Measurements from ENCODE around the gene SLC15A3.
"Not testable (repeated sequence)": the region's sequence is repeated elsewhere in the genome, so short reads cannot be mapped to it uniquely, and the experiment has no call there.

The SLC15A3 gene

DNA sequence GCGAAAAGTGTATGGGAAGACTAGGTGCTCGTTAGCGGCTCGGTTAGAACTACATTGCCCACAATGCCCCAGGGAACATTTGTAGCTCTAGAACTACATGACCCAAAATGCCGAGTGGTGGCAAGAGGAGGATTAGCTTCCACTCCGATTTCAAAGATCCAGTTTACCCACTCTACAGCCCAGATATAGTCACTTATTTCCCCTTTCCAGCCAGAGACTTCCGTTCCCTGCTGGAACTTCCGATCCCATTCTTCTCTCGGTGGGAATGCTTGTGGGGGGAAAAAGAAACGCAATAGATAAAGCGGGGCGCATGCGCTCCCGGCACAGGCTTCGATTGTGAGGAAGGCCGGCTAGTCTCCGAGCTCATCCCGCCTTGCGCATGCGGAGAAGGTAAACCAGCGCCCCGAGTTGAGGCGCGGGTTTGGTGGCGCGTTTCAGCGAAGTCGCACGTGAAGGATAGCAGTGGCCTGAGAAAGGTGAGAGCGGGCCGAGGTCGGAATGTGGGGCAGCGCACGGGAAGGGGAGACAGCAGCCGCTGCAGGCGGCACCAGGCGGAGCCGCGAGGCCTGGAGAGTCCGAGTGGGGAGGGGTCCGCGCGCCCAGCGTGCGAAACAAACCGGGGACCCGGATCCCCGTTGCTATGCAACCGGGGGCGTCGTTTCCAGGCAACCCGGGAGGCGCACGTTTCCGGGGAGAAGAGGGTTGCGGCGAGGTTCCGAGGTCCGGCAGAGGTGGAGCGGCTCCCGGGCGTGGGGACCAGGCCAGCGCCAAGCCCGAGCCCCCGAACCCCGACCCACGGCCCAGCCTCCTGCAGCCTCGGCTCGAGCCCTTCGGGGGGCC is 38.0 kb downstream of the SLC15A3 start, which contains the start of gene TMEM109:
Gene TMEM109, plus strand, starts transcription at position 366 of the 840 bp plus-strand sequence. CDS start 5,536 bp downstream, outside the sequence.
- peak; percentile 97 for DNase-seq

DNA sequence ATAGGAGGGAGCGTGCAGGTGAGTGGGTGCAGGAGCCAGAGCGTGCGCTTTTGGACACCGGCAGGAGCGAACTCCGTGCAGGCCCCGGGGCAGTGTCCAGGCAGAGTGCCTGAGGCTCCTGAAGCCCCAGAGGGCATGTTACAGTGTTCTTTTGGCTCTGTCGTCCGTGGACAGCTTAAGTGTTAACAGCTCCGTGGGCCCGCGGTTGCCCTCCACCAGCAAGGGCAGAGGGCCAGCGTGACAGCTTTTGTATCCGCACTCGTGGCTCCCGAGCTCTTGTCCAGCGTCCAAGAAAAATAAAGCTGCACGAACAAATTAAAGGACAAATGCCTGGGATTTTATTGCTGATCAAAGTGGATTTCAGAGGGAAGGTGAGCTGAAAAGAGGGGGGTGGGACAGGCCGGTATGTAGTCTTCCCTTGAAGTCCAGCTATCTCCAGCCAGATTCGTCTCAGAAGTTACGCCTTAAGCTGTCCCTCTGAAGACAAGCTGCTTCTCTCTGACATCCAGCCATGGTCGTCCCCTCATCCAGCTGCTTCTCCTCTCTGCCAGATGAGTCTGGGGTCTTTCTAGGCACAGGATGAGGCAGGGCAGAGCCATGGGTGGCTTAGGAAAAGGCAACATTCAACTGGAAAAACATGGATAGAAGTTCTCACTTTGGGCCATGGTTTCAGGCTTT is 39.0 kb downstream of the SLC15A3 start:
- DNase-seq: peak; percentile 45

DNA sequence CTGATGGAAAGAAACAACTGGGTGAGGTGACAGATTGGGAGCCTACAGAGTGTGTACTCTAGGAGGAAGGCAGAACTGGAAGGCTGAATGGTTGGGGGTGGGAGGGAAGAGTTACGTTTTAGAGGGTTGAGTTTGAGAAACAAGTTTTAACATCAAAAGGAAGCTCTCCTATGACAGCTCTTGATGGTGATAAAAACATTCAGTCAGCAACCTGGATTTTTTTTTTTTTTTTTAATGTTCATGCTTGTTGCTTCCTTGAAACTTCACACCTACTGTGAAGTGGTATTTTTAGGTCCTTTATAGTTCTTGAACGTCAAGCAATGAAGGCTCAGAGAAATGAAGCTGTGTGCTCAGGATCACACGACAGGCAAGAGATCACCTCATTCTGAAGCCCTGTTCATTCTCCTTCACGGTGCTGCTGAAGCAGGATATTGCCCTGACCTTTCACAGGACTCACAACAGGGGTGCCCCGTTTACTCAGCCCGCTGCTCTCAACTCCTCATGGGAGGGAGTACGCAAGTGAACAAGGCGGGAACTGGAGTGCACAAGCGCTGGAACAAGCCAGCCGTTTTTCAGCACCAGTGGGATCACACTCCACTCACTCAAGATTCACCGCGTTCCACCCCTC is 39.6 kb downstream of the SLC15A3 start:
- no peak for DNase-seq

DNA sequence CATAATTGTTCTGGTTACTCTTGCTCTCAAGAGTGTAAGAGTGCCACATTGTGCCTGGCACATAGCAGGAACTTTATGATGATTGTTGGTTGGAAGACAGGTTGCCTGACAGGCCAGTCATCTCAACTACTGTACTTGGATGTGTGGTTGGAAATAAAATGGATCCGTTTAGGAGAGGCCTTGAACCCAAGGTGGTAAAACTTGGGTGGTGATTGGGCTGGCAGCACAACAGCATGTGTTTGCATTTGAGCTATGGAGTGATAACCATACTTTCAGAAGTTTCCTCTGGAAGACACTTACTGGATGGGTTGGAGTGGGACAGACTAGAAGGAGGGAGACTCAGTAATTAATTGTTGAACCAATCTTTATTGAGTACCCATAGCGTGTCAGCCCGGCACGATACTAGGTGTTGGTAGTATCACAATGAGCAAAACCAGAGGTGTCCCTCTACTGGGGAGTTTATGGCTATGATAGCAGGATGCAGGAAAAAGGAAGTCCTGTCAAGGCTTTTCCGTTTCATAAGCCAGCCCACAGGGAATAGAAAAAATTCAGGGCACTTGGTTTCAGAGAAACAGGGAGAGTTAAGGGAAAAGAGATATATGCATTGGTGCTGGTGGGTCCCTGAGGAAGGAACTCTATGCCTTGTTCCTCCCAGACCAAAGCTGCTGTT is 41.1 kb downstream of the SLC15A3 start:
- no peak for DNase-seq

DNA sequence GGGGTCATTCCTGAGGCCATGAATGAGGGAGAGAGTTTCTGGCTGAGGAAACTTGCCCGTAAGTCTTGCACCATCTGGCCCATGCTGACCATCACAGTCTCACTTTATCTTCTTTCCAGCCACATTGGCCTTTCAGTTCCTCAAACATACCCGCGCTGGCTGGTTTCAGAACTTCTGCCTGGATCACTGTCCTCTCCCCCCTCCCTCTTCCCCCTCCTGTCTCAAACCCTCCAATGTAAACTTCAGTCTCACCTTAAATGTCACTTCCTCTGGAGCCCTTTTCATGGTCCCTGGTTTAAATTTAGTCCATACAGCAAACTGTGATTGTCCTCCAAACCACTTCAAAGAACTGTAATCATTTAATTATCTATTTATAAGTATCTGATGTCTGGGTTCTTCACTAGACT is 41.7 kb downstream of the SLC15A3 start:
- no peak for DNase-seq

DNA sequence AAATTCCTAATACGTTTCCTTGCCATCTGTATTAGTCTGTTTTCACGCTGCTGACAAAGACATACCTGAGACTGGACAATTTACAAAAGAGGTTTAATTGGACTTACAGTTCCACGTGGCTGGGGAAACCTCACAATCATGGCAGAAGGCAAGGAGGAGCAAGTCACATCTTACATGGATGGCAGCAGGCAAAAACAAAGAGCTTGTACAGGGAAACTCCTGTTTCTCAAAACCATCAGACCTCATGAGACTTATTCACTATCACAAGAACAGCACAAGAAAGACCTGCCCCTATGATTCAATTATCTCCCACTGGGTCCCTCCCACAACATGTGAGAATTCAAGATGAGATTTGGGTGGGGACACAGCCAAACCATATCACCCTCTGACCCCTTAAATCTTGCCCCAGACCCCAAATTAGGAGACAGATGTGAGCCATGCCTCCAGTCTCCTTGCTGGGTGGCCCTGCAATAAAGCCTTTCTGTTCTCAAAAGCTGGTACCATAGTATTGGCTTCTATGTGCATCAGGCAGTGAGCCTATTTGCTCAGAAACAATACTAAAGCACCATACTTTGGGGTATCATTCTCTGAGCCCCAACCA is 42.2 kb downstream of the SLC15A3 start:
- not testable (repeated sequence) for DNase-seq

DNA sequence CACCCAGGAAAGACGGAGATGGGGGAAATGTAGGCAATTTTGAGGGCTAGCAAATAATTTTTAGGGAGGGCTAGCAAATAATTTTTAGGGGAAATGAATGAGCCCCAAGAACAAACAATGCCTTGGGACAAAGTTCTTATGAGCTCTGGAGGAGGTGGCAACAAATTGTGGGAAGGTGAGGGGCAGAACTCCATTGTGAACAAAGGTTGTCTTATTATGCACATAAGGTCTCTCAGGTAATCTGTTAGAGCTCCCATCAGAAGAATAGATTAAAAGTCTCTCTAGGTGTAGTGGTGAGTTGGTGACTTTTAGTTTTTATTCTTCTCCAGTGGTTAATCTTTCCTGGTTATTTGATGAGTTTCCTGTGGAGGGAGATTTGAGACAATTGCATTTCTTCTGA is 43.2 kb downstream of the SLC15A3 start:
- DNase-seq: no peak

DNA sequence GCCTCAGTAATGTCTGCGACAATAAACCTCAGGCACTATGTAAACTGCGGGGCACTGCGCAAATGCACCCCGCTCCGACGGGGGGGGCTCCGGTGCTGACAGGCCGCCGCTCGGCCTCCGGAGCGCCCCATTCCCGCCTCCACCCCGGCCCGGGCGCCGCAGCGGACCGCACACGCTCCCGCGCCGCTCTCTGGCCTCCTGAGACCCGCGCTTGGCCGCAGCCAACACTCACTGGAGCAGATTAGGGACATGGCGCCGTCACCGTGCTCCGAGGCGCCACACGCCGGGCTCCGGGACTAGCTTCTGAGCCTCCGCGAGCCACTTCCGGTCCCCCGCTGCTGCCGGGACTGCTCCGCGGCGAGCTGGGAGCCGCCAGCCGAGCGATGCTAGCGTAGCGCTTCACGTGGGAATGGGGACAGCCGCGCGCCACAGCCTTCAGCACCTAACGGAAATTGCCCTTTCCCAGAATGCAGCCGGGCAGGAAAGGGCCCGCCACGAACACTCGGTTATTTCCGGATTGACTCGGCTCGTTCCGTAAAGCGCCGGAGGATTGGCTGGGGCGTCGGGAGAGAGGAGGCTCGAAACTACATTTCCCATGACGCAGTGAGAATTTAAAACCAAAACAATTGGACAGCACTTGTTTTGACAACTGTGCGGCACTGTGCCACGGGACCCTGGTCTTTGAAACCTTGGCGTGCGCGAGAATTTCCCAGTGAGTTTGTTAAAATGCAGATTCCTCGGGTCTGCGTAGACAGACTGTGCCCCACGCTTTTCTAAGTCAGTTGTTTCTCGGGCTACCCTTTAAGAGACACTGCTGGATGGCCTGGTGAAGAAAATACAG is 45.6 kb downstream of the SLC15A3 start, which contains the start of gene PRPF19:
Gene PRPF19, minus strand, starts transcription at position 454 of the 841 bp plus-strand sequence. Its CDS starts 203 bp downstream, at position 251.
- DNase-seq: peak; percentile 92

DNA sequence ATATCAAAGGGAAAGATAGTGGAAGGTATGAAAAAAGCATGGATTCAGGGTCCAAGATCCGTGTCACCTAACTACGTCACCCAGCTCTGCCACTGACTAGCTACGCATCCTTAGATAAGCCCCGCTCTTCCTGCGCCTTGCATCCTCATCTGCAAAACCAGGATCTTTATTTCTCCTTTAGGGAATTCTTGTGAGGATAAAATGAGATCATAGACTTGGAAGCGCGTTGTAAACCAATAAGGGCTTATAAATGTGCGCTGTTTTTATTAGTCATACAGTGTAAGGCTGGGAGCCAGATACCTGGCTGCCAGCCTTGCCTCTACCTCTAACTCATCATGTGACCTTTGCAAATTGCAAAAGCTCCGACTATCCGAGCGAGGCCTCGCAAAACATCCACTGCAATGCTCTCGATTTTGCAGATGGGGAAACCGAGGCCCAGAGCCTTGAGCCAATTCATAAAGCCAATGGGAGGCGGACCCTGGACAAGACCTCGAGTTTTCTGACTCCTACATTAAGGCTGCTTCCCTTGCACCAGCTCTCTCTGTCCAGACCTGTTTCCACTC is 46.3 kb downstream of the SLC15A3 start:
- no peak for DNase-seq

DNA sequence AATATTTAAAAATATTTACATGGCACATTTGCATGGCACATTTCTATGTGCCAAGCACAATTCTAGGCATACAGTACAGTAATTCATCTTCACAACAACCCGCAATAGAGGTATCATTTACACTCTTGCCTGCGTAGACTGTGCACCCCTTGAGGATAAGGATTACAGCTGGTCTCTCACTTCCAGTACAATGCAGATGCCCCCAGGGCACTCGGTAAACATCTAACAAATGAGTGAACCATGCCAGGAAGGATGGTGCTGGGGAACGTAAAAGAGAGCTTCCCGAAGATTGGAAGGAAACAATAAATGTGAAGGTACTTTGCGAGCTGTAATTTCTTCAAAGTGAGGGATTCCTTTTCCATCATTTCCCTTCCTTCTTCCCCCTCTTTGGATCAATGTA is 46.9 kb downstream of the SLC15A3 start:
- DNase-seq: no peak

DNA sequence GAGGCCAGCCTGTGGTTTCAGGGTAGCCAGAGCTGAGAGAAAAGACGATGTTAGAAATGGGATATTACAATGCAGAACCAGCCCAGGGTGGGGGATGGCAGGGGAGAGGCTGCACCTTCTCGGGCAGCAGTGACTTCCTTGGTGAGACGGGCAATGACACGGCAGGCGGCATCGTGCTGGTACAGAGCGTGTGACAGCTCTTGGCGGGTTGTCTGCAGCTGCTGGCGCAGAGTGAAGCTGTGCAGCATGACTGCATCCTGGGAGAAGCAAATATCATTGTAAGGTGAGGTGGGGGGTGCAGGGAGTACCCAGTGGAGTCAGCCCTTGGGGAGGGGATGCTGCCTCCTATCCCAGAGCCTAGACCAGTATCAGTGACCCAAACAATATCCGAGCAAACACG is 49.4 kb downstream of the SLC15A3 start:
- no peak for DNase-seq

DNA sequence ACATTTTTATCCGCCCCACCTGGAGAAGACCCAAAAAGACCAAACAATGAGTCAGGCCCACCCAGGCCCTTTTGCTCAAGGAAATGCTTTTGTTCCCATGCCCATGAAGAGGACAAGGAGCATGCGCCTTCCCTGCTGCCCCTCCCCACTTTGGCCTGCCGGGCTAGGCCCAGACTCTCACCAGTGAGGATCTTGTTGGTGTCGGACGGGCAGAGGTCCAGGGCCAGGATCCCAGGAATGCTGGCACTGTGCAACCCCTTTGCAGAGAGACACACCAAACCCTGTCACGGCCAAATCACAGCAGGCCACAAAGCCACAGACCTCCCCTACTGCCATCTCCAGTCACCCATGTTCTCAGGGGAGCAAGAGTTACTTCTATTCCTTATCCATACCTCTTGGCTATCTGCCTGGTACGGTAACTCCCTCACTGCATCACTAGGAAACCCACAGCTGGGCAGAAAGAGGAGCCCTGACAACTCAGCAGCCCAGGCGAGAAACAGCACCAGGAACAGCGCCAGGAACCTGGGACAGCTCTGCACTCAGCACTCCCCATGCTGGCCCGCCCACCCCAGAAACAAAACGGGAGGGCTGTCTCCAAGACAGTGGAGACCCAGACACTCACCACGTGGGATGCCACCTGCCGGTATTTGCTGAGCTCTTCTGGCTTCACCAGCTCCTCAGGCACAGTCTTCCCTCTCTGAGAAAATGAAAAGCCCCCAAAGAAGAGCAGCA is 51.1 kb downstream of the SLC15A3 start:
- no peak for DNase-seq

DNA sequence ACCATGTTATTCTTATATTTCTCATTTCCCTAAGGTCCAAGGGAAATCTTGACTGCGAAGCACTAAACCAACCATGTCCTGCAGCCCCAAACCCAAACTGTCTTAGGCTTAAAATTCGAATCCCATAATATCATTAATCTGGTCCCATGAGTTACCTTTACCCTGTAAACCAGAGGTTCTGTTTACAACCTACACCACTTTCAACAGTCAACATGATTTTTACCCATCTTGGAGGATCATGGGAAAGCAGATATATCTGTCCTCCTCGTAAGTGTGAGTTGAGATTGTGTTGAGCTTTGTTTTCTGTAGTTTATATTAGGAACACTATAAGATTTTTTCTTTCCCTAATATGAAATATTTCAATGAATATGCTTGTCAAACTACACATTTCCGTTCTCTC is 52.0 kb downstream of the SLC15A3 start:
- no peak for DNase-seq

DNA sequence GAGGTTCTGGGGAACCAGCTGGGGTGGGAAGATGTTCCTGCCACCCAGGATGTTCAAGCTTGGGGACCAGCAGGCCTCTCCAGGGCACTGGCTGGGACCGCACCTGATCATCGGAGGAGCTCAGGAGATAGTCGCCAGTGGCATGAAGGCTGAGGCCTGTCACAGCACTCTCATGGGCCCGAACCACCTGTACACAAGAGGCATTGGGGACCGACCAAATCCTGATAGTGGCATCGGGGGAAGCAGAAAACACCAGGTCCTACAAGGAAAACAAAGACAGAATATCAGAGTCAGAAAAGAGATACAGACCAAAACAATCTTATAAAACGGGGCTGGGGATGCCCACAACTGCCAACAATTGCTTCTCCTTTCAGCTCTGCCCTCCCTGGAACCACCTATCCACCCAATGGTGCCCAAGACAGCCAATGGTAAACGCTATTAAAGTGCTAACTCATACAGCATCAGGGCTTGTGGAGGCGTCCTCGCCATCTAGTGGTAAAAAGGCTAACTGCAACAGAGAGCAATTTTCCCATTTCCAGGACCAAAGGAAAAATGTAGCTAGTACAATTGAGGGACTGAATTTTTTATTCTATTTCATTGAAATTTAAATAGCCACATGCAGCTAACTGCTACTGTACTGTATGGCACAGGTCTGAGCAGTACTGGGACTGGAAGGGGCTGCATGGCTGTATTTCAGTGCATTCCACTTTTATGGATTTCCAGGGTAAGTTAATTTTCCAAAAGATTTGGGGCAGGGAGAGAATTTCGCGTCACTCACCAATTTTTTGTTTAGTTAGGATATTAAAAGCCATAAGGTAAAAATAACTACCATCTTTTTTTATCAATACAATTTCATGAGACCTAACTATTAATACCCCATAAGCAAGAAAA is 52.7 kb downstream of the SLC15A3 start:
- DNase-seq: peak; percentile 34

DNA sequence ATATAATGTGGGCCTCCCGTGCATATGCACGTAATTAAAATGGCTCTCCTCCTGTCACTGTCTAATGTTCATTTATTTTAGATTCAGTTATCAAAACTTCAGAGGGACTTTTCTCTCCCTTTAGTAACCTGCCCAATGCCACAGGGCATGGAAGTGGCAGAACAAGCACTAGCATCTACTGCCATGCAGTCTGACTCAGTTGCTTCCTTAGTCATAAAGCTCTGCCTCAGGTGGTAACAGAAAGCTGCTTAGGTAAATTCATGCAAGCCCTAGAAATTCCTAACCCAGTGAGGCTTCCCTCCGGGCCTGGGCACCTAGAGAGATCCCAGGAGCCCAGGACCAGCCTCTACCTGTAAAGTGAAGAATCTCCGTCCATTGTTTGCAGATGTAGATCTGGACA is 54.5 kb downstream of the SLC15A3 start:
- DNase-seq: no peak

DNA sequence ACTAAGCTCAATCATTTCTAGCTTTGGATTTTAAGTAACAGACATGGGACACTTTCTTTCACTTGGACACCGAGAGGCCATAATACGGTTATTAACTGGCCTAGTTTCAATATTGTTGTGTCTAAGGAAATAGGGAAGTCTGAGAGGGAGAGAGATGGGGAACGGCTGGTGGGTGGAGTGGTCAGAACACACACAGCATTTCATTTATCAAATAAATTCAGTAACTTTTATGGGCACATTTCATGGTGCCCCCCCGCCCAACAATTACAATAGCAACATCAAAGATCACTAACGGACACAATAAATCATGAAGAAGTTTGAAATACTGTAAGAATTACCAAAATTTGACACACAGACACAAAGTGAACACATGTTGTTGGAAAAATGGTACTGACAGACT is 56.3 kb downstream of the SLC15A3 start:
- no peak for DNase-seq

DNA sequence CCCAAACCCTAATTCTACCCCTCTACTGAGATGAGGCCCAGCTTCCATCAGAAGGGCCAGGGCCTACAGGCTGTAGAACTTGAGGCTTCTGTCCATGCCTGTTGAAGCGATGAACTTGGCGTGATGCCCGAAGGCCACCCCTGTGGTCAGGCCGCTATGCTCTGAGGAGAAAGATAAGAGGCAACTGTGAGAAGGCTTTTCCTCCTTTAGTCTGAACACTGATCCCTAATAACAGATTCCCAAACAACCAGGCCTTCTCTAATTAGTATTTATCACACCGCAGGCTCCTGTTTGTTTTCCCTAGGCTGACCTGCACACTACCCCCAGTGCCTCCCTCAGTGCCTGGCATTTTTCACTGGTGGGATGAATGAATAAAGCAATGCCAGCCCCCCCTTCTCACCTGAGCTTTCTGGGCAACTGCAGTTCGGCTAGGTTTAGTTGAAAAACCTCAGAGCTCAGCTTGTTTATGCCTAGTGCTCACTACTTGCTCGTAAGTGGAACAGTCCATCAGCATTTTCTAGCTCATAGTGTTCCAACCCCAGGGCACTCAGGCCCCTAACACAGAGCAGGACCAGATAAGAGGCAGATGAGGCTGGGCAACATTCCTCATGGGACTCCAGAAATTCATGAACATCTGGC is 60.8 kb downstream of the SLC15A3 start:
- DNase-seq: no peak

DNA sequence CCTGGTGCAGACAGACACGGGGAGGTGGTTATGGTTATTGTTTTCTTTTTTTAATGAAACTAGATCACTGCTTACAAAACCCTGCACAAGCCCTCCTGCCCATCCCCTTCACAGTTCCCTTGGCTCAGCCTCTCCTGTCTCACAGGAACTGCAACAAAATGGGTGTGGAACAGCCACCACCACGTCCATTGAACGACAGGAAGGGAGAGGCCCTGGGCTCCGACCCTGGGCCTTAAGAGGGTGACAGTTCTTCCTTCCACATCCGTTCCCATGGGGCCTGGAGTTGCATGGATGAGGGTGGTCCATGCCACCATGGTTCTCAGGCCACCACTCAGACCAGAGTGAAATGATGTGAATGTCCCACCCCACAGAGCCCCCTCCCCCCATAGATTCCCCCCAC is 61.3 kb downstream of the SLC15A3 start:
- no peak for DNase-seq

All from right kidney (tissue), 1 donor.